Effector memory CD8-positive, alpha-beta T cell (primary cell): ENCODE measurements around the gene IRF2BP2.
A peak's percentile ranks its signal among the peaks of the same experiment; 100 is the strongest.

Experiments
- ATAC-seq: fragments of 150-1000 bp; cut with Tn5 transposase; replicated peaks from 2 replicates; pipeline ENCODE4 v1.10.0; 2021; ENCODE audit warnings: mild to moderate bottlenecking, moderate library complexity
- DNase-seq, 3 experiments: peaks; one replicate each; pipeline ENCODE4 v3.0.0; 2021
- H3K27ac Mint-ChIP-seq, 2 donors: one replicate each; pipeline ENCODE4 v1.8.0; 2022; ENCODE audit warnings: mild to moderate bottlenecking in 2 of 2, mixed read lengths in 2 of 2, moderate library complexity in 2 of 2
- H3K27me3 Mint-ChIP-seq, 2 donors: one replicate each; pipeline ENCODE4 v1.8.0; 2022; ENCODE audit warnings: mixed read lengths in 2 of 2
- H3K36me3 Mint-ChIP-seq: one replicate; pipeline ENCODE4 v1.8.0; 2022; ENCODE audit warnings: mild to moderate bottlenecking, moderate library complexity, mixed read lengths; ENCODE audit not compliant: insufficient read depth
- H3K4me1 Mint-ChIP-seq, 2 donors: one replicate each; pipeline ENCODE4 v1.8.0; 2022; ENCODE audit warnings: low read depth in 2 of 2, mixed read lengths in 2 of 2
- H3K4me3 Mint-ChIP-seq, 2 donors: one replicate each; pipeline ENCODE4 v1.8.0; 2022; ENCODE audit warnings: mild to moderate bottlenecking in 2 of 2, mixed read lengths in 2 of 2, moderate library complexity in 2 of 2
- H3K9me3 Mint-ChIP-seq, 2 donors: one replicate each; pipeline ENCODE4 v1.8.0; 2022; ENCODE audit warnings: mixed read lengths in 2 of 2

IRF2BP2 gene

GRCh38 chr1:234614081-234614489, 4.1 kb upstream of the IRF2BP2 start:
- Mint-ChIP-seq H3K4me3 (no peak overlapping the region), H3K36me3 (peaks cover 36% of the 10 kb centered on the region), H3K9me3 (no peaks in the 10 kb centered on the region), H3K27me3 (no peaks in the 10 kb centered on the region), H3K4me1 (peaks cover 22 to 29% of the 10 kb centered on the region in 2 donors), H3K27ac (peak overlapping the region; percentile 38 to 69)
- ATAC-seq, result no peak
- DNase-seq, result no peak

- peak overlapping the region; percentile 99 to 100 for H3K27ac Mint-ChIP-seq
- no peaks in the 10 kb centered on the region for H3K27me3 Mint-ChIP-seq
- ATAC-seq (no peak), DNase-seq (no peak)
- peaks cover 43% of the 10 kb centered on the region for H3K36me3 Mint-ChIP-seq
- H3K4me1 Mint-ChIP-seq, result peaks cover 23 to 30% of the 10 kb centered on the region in 2 donors
- H3K9me3 Mint-ChIP-seq, result no peaks in the 10 kb centered on the region
- H3K4me3 Mint-ChIP-seq, result peak overlapping the region; percentile 88 to 91
These were observed 3.3 kb upstream of the IRF2BP2 start for GRCh38 chr1:234613128-234613875.

- Mint-ChIP-seq H3K27me3 (no peaks in the 10 kb centered on the region), H3K4me1 (peaks cover 31 to 38% of the 10 kb centered on the region in 2 donors), H3K36me3 (peaks cover 51% of the 10 kb centered on the region), H3K4me3 (peak overlapping the region; percentile 88 to 91), H3K9me3 (no peaks in the 10 kb centered on the region), H3K27ac (peak overlapping the region; percentile 99 to 100)
- ATAC-seq (peak; percentile 14), DNase-seq (peak; percentile 39 to 61 (median 56))
These were observed 2.6 kb upstream of the IRF2BP2 start for GRCh38 chr1:234612352-234613127.

GRCh38 chr1:234611847-234612351, 1.9 kb upstream of the IRF2BP2 start:
- Mint-ChIP-seq H3K36me3 (peaks cover 57% of the 10 kb centered on the region), H3K27ac (peak overlapping the region; percentile 99 to 100), H3K4me3 (peak overlapping the region; percentile 88 to 91), H3K9me3 (no peaks in the 10 kb centered on the region), H3K27me3 (no peaks in the 10 kb centered on the region), H3K4me1 (peaks cover 37 to 44% of the 10 kb centered on the region in 2 donors)
- DNase-seq (peak in 2 of 3 experiments; percentile 12 to 14), ATAC-seq (no peak)

- Mint-ChIP-seq H3K36me3 (peaks cover 63% of the 10 kb centered on the region), H3K4me3 (peak overlapping the region; percentile 88 to 91), H3K27ac (peak overlapping the region; percentile 99 to 100), H3K9me3 (no peaks in the 10 kb centered on the region), H3K4me1 (peaks cover 41 to 48% of the 10 kb centered on the region in 2 donors), H3K27me3 (no peaks in the 10 kb centered on the region)
- peak; percentile 46 for ATAC-seq
- DNase-seq, result peak; percentile 70 to 79 (median 70)
These were observed 1.4 kb upstream of the IRF2BP2 start for GRCh38 chr1:234611225-234611846.

GRCh38 chr1:234610666-234611224, 767 bp upstream of the IRF2BP2 start:
- H3K4me3 Mint-ChIP-seq, result peak overlapping the region; percentile 88 to 91
- H3K9me3 Mint-ChIP-seq, result no peaks in the 10 kb centered on the region
- H3K36me3 Mint-ChIP-seq, result peaks cover 69% of the 10 kb centered on the region
- peaks cover 46 to 54% of the 10 kb centered on the region in 2 donors for H3K4me1 Mint-ChIP-seq
- peak overlapping the region; percentile 99 to 100 for H3K27ac Mint-ChIP-seq
- no peaks in the 10 kb centered on the region for H3K27me3 Mint-ChIP-seq
- DNase-seq (peak; percentile 86 to 90 (median 89)), ATAC-seq (peak; percentile 51)

- Mint-ChIP-seq H3K27ac (peak overlapping the region; percentile 99 to 100), H3K27me3 (no peaks in the 10 kb centered on the region), H3K4me3 (peak overlapping the region; percentile 88 to 91), H3K4me1 (peaks cover 53 to 61% of the 10 kb centered on the region in 2 donors), H3K9me3 (no peaks in the 10 kb centered on the region), H3K36me3 (peaks cover 70% of the 10 kb centered on the region)
- ATAC-seq (no peak), DNase-seq (no peak)
These were observed 311 bp downstream of the IRF2BP2 start for GRCh38 chr1:234609691-234610042.

- peak; percentile 71 to 76 (median 75) for DNase-seq
- ATAC-seq, result peak; percentile 15
- Mint-ChIP-seq H3K9me3 (no peaks in the 10 kb centered on the region), H3K27ac (peak overlapping the region; percentile 87 to 100), H3K4me3 (peak overlapping the region; percentile 85 to 94), H3K36me3 (peaks cover 71% of the 10 kb centered on the region), H3K27me3 (no peaks in the 10 kb centered on the region), H3K4me1 (peaks cover 55 to 66% of the 10 kb centered on the region in 2 donors)
These were observed 877 bp downstream of the IRF2BP2 start for GRCh38 chr1:234608911-234609690.

- Mint-ChIP-seq H3K9me3 (no peaks in the 10 kb centered on the region), H3K4me3 (peak overlapping the region; percentile 85 to 94), H3K36me3 (peaks cover 75% of the 10 kb centered on the region), H3K27me3 (no peaks in the 10 kb centered on the region), H3K27ac (peak overlapping the region; percentile 95 to 100), H3K4me1 (peaks cover 59 to 72% of the 10 kb centered on the region in 2 donors)
- peak; percentile 70 to 72 (median 72) for DNase-seq
- peak; percentile 44 for ATAC-seq
These were observed 1.7 kb downstream of the IRF2BP2 start for GRCh38 chr1:234608025-234608910.

GRCh38 chr1:234607109-234608024, 2.6 kb downstream of the IRF2BP2 start:
- Mint-ChIP-seq H3K4me1 (peaks cover 58 to 69% of the 10 kb centered on the region in 2 donors), H3K4me3 (peak overlapping the region; percentile 85 to 94), H3K27me3 (no peaks in the 10 kb centered on the region), H3K9me3 (no peaks in the 10 kb centered on the region), H3K27ac (peak overlapping the region; percentile 95 to 100), H3K36me3 (peaks cover 74% of the 10 kb centered on the region)
- peak; percentile 10 to 21 (median 19) for DNase-seq
- no peak for ATAC-seq

- peaks cover 58 to 69% of the 10 kb centered on the region in 2 donors for H3K4me1 Mint-ChIP-seq
- H3K27ac Mint-ChIP-seq, result peak overlapping the region; percentile 95 to 100
- ATAC-seq, result no peak
- no peaks in the 10 kb centered on the region for H3K27me3 Mint-ChIP-seq
- no peaks in the 10 kb centered on the region for H3K9me3 Mint-ChIP-seq
- peaks cover 74% of the 10 kb centered on the region for H3K36me3 Mint-ChIP-seq
- H3K4me3 Mint-ChIP-seq, result peak overlapping the region; percentile 85 to 94
- DNase-seq, result no peak
These were observed 3.2 kb downstream of the IRF2BP2 start for GRCh38 chr1:234606784-234607108.
